Immature natural killer cell (primary cell): ENCODE results near the gene MAPK9. TPM values are rescaled to one million over a fixed set of nuclear protein-coding genes. Genes with fewer than 3 reads are reported as not detected.
"Not testable (repeated sequence)": the region's sequence is repeated elsewhere in the genome, so short reads cannot be mapped to it uniquely, and the experiment has no call there.

Experiments used
- DNase-seq, 3 donors: peaks; one replicate each; pipeline ENCODE4 v3.0.0; 2022; ENCODE audit warnings: mixed read lengths in 1 of 3
- H3K27ac Mint-ChIP-seq, 6 donors: one replicate each; pipeline ENCODE4 v1.8.0; 2020; ENCODE audit warnings: mixed read lengths in 6 of 6, mild to moderate bottlenecking in 5 of 6, inconsistent platforms in 4 of 6, moderate library complexity in 3 of 6
- H3K27me3 Mint-ChIP-seq, 3 donors: one replicate each; pipeline ENCODE4 v1.8.0; 2020 to 2021; ENCODE audit warnings: low read depth in 3 of 3, mild to moderate bottlenecking in 3 of 3, mixed read lengths in 3 of 3, moderate library complexity in 3 of 3, inconsistent platforms in 1 of 3
- H3K36me3 Mint-ChIP-seq, 3 donors: one replicate each; pipeline ENCODE4 v1.8.0; 2020; ENCODE audit warnings: mixed read lengths in 3 of 3, inconsistent platforms in 2 of 3, mild to moderate bottlenecking in 2 of 3
- H3K4me1 Mint-ChIP-seq, 2 donors: one replicate each; pipeline ENCODE4 v1.8.0; 2020; ENCODE audit warnings: inconsistent platforms in 2 of 2, mild to moderate bottlenecking in 2 of 2, mixed read lengths in 2 of 2, moderate library complexity in 1 of 2
- H3K4me3 Mint-ChIP-seq, 5 donors: one replicate each; pipeline ENCODE4 v1.8.0; 2020; ENCODE audit warnings: mild to moderate bottlenecking in 5 of 5, mixed read lengths in 5 of 5, inconsistent platforms in 3 of 5, moderate library complexity in 3 of 5
- H3K9me3 Mint-ChIP-seq, 6 donors: one replicate each; pipeline ENCODE4 v1.8.0; 2020; ENCODE audit warnings: mild to moderate bottlenecking in 6 of 6, mixed read lengths in 6 of 6, inconsistent platforms in 4 of 6, moderate library complexity in 3 of 6
- polyA plus RNA-seq, 3 donors: library from polyadenylated mRNA; unstranded; fragments of 300-500 nt; fragmentation: Illumina TruSeq; gene quantifications; one replicate each; pipeline ENCODE4 v1.2.3, GENCODE V29; 2021

The MAPK9 gene
- polyA plus RNA-seq, 3 donors from 2014 or later = 23.9 to 38.2 (median 27.6) TPM

DNA sequence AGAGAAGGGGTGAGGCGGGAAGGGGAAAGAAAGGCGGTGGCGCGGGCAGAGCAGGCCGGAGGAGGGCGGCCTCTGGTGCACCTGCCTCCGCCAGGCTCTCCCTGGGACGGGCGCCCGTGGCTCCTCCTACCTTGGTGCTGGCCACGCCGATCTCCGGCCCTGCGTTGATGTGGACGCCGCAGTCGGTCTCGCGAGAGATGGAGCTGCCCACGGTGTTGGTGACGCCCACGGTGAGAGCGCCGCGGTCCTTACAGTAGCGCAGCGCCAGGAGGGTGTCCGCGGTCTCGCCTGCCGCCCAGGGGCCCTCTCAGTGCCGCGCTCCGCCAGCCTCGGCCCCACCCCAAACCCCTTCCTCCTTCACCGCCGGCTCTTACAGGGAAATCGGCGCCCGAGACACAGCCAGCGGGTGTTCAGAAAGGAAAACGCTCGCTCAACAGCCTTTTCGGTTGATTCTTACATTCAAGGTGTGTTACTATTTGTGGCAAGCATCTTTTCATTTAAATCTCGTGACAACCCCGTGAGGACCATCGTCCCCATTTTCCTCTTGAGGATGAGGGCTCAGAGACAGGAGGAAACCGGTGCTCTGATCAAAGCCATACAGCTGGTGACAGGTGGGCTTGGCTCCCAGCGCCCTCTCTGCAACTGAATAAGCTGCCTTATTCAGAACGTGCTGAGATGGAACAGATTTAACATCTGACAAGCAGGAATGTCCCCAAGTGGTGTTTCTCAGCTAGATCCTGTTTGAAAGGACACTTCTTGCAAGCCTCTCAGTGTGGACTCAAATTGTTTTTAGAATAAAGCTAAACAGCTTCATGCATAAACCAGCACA, 22.0 kb upstream of the MAPK9 start:
- H3K36me3 Mint-ChIP-seq = no peaks in the 10 kb centered on the region
- H3K4me1 Mint-ChIP-seq = no peaks in the 10 kb centered on the region
- peak; percentile 17 to 83 (median 40) for DNase-seq
- H3K9me3 Mint-ChIP-seq = no peaks in the 10 kb centered on the region
- H3K27me3 Mint-ChIP-seq = peaks cover 2 to 10% (median 10%) of the 10 kb centered on the region in 3 donors
- peak overlapping the region in 2 of 6 donors; percentile 50 to 86 for H3K27ac Mint-ChIP-seq
- peak overlapping the region in 2 of 5 donors; percentile 70 to 73 for H3K4me3 Mint-ChIP-seq

DNA sequence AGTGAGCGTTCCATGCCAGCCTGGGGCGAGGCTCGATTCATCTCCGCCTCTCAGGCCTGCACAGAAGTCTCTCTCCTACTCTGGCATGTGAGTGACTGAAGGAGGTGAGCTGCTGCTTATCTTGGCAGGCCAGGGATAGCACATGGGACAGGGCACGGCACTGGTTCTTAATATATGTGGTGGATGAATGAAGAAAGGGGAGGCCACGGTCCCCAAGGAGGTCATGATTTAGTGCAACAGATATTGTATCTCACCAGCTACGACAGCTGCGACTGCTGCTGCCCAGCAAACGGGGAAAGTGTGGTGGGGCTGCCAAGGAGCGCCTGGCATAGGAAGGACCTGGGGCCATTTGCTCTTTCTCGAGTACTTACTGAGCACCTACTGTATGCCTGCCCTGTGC, 19.3 kb upstream of the MAPK9 start:
- Mint-ChIP-seq H3K4me3 (no peak overlapping the region), H3K4me1 (no peaks in the 10 kb centered on the region), H3K36me3 (no peaks in the 10 kb centered on the region), H3K9me3 (no peaks in the 10 kb centered on the region), H3K27me3 (peaks cover 2 to 11% (median 4%) of the 10 kb centered on the region in 3 donors), H3K27ac (no peak overlapping the region)
- DNase-seq = no peak

DNA sequence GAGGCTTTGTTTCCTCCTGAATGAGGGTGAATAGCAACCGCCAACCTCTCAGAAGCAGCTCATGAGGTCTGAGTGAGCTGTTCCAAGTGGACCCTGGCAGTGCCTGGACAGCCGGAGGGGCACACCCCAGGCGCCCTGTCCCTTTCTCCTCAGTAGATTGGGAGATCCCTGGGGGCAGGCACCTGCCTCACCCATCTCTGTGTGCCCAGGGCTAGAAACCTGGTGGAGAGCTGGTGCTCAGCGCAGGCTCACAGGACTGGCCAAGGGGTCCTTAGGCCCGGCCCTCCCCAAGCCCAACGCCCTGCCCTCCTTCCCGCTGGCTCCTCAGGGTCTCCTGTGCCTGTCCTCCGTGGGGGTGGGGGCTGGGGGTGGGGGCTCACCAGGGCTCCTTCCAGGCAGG, 14.9 kb upstream of the MAPK9 start:
- Mint-ChIP-seq H3K27ac (no peak overlapping the region), H3K9me3 (no peaks in the 10 kb centered on the region), H3K27me3 (peaks cover 4 to 7% (median 5%) of the 10 kb centered on the region in 3 donors), H3K4me1 (no peaks in the 10 kb centered on the region), H3K4me3 (no peak overlapping the region), H3K36me3 (no peaks in the 10 kb centered on the region)
- DNase-seq = no peak

DNA sequence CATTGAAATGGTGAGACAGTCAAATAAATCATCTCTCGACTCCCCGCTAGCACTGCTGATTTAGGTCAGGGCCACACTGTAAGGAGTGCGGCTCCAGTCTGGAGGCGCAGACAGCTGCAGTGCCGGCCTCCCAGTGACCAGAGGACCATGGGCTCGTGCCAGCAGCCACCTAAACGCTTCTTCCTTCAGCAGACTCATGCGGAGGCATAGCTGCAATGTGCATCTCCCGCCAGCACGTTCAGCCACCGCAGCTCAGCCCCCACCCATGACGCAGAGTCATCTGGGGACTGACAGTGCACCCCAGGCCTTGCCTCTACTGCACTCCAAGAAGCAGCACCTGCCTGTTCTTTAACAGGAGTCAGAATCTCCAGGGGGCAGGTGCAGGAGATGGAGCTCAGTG, 13.6 kb upstream of the MAPK9 start:
- H3K4me1 Mint-ChIP-seq = no peaks in the 10 kb centered on the region
- H3K4me3 Mint-ChIP-seq = no peak overlapping the region
- peaks cover 2 to 5% (median 3%) of the 10 kb centered on the region in 3 donors for H3K27me3 Mint-ChIP-seq
- H3K9me3 Mint-ChIP-seq = no peaks in the 10 kb centered on the region
- no peak overlapping the region for H3K27ac Mint-ChIP-seq
- DNase-seq = no peak
- H3K36me3 Mint-ChIP-seq = no peaks in the 10 kb centered on the region

DNA sequence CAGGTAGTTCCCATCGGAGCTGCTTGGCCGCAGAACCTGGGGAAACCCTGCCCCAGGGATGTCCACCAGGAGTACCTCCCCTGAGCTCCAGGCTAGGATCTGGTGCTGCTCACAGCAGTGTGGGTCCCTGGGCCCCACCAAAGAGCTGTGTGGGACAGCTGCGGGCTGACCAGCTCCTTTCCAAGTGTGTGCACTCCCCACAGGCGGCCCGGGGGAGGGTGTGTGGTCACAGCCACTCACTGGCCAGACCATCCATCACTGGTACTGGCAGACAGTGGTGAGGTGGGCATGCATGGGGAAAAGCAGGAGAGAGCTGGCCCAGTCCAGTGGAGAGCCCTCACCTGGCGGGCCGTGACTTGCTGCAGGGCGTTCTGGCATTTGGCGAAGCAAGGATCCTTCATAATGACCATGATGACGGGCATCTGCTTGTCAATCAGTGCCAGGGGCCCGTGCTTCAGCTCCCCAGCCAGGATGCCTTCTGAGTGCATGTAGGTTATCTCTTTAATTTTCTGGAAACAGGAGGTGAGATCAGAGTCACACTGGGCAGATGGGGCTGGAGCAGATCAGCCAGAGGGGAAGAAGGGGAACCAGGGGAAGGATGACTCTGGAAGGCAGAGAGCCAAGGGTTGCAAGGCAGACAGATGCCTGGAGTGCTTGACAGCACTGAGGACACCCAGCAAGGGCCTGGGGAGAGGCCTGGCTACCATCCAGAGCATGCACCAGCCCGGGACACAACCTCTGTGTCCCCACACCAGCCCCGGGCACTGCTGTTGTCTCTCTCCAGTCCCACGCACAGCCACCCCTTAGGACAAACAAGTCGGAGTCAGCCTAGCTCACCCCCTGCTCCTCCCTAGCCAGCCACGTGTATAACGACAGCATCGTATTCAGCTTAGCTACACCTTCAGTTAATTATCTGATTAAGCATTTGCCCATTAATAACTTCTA, 12.8 kb upstream of the MAPK9 start:
- Mint-ChIP-seq H3K9me3 (no peaks in the 10 kb centered on the region), H3K4me3 (no peak overlapping the region), H3K4me1 (no peaks in the 10 kb centered on the region), H3K27ac (no peak overlapping the region), H3K36me3 (no peaks in the 10 kb centered on the region), H3K27me3 (peaks cover 3 to 5% (median 3%) of the 10 kb centered on the region in 3 donors)
- DNase-seq = no peak

DNA sequence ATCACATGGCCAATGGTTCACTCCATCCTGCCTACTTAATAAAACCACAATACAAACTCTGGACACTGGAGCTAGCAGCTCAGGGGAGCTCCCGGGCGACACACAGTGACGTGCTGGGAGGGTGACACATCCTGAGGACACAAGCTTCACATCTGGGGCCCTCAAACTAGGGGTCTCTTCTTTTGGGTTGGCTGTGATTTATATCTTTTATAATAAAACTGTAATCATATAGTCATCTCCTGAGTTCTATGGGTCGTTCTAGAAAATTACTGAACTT, 12.1 kb upstream of the MAPK9 start:
- H3K36me3 Mint-ChIP-seq = no peaks in the 10 kb centered on the region
- no peak overlapping the region for H3K27ac Mint-ChIP-seq
- no peaks in the 10 kb centered on the region for H3K4me1 Mint-ChIP-seq
- no peak for DNase-seq
- peaks cover 3 to 5% (median 3%) of the 10 kb centered on the region in 3 donors for H3K27me3 Mint-ChIP-seq
- no peak overlapping the region for H3K4me3 Mint-ChIP-seq
- H3K9me3 Mint-ChIP-seq = no peaks in the 10 kb centered on the region

DNA sequence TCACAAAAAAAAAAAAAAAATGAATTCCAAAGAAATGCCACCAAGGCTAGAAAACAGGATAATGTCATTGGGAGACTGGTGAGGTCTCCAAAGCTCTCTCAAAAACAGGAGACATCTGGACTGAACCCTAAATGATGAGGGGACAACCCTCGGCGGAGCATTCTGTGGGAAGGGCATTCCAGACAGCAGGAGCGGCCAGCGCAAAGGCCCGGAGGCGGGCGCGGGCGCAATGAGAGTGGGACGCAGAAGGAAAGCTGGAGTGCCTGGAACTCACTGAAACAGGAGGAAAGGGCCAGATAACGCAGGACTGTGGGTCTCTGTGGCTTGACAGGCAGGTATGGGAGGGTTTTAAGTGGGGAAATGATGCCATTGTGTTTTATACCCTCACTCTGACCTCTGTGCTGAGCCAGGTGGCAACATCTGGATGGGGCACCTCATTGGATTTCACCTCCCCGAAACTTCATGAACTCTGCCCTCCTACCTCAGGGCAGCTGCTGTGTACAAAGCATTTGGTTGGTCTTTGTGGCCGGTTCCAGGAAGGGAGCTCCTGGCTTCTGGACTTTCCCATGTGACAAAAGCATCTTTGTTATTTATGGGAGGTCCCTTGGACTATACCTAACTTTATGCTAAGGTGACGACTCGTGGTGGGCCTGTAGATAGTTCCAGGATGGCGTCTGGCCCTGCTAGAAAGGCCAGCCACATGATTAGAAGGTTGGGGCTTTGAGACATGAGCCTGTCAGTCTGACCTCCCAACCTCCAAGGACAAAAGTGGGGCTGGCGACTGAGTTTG, 11.5 kb upstream of the MAPK9 start:
- no peak overlapping the region for H3K4me3 Mint-ChIP-seq
- no peak overlapping the region for H3K27ac Mint-ChIP-seq
- H3K4me1 Mint-ChIP-seq = no peaks in the 10 kb centered on the region
- no peaks in the 10 kb centered on the region for H3K9me3 Mint-ChIP-seq
- DNase-seq = no peak
- H3K36me3 Mint-ChIP-seq = no peaks in the 10 kb centered on the region
- H3K27me3 Mint-ChIP-seq = peaks cover 3 to 6% (median 4%) of the 10 kb centered on the region in 3 donors

DNA sequence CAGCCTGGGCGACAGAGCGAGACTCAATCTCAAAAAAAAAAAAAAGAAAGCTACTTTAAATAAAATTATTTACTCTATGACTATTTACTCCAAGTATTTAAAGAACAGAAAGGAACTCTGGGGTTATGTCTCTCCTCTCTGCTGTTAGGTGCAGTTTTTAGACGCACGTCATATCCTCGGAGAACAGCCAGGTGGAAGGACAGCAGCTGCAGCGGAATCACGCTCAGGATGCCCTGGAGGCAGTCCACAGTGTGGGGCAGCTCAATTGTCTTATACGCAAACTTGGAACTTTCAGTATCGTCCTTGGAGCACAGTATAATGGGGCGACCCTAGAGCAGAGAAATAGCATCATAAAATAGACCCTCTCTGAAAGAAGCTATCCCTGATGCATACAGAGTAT, 10.4 kb upstream of the MAPK9 start:
- no peak overlapping the region for H3K27ac Mint-ChIP-seq
- H3K36me3 Mint-ChIP-seq = no peaks in the 10 kb centered on the region
- no peak for DNase-seq
- H3K9me3 Mint-ChIP-seq = no peaks in the 10 kb centered on the region
- H3K4me3 Mint-ChIP-seq = no peak overlapping the region
- no peaks in the 10 kb centered on the region for H3K4me1 Mint-ChIP-seq
- peaks cover 1 to 6% (median 4%) of the 10 kb centered on the region in 3 donors for H3K27me3 Mint-ChIP-seq

DNA sequence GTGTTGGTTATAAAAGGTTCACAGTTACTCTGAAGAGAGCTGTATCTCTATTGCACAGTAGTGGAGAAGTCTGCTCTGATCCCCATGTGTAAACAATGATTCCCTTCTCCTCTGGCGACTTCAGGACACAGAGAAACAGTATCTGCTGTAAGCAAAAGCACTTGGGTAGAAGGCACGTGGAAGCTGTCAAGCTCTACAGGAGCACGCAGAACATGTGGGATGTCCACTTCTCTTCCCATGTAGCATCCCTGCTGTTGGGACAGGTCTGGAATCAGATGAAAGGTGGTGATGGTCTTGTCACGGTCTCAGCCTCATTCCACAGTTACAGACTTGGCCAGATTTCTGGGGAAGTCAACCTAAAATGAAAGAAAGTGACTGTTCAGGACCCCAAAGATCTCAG, 9.4 kb upstream of the MAPK9 start:
- Mint-ChIP-seq H3K27me3 (peaks cover 1 to 6% (median 4%) of the 10 kb centered on the region in 3 donors), H3K27ac (no peak overlapping the region)

DNA sequence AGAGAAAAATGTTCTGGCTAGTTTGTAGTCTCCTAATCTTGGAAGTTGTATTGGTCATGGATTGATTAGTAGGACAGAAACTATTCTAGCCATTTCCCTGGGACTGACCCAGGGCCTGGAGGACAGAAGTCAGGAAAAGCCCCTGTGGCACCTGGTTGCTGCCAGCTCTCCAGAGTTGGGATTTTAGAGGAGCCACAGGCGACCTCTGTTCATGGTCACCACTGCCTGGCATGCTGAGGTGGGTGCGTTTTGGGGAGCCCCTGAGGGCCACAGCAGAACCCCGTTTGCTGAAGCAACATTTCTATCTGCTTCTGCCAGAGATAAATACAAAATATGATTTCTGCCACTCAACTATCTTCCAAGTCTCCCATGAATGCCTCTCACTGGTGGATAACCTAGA, 7.6 kb upstream of the MAPK9 start:
- peaks cover 0 to 5% of the 10 kb centered on the region in 2 donors for H3K4me1 Mint-ChIP-seq
- H3K36me3 Mint-ChIP-seq = no peaks in the 10 kb centered on the region
- DNase-seq = no peak
- no peak overlapping the region for H3K4me3 Mint-ChIP-seq
- H3K9me3 Mint-ChIP-seq = no peaks in the 10 kb centered on the region
- H3K27ac Mint-ChIP-seq = no peak overlapping the region
- H3K27me3 Mint-ChIP-seq = peaks cover 1 to 3% (median 2%) of the 10 kb centered on the region in 3 donors

More for the DNA sequence above, 9.4 kb upstream of the MAPK9 start:
- peaks cover 0 to 5% of the 10 kb centered on the region in 2 donors for H3K4me1 Mint-ChIP-seq
- no peak for DNase-seq
- H3K9me3 Mint-ChIP-seq = no peaks in the 10 kb centered on the region
- H3K4me3 Mint-ChIP-seq = no peak overlapping the region
- no peaks in the 10 kb centered on the region for H3K36me3 Mint-ChIP-seq

DNA sequence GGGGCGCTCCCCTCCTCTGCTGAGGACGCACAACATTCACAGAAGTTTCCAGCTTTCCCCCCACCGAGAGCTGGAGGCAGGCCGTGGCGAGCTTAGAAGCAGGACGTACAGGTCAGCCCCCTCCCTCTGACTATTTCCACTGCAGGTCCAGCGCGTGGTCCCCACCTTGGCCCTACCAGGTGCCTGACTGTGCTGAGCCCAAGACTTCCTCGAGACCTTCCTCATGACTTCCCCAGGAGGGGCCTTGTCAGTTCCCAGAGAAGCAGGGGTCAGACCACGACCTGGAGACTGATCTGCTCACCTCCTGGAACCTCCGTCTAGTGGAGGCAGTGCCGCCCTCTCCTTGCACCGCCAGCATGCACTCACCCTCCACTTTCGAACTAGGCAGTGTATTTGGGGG, 7.1 kb upstream of the MAPK9 start:
- H3K27me3 Mint-ChIP-seq, H3K4me3 Mint-ChIP-seq, H3K9me3 Mint-ChIP-seq, H3K27ac Mint-ChIP-seq, H3K36me3 Mint-ChIP-seq, DNase-seq, H3K4me1 Mint-ChIP-seq: not testable (repeated sequence)

DNA sequence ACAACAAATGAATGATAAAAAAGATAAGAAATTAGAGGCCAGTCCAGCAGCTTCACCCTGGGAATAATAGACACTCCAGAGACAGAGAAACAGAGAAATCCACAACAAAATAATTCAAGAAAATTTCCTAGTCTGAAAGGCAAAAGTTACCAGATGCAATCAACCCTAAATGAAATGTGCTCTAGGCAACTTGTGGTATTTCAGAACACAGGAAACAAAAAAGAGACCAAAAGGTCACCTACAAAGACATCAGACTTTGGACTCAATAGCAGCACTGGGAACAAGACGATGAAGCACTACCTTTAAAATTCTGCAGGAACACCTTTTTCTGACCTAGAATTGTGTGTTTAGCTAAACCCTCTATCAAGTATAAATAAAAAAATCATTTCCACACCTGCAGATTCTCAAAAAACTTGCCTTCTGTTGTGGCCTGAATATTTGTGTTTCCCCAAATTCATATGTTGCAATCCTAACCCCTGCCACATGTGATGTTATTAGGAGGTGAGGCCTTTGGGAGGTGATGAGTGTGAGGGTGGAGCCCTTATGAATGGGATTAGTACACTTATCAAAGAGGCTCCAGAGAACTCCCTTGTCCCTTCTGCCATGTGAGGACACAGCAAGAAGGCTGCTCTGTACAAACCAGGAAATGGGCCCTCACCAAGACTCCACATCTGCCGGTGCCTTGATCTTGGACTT, 5.9 kb upstream of the MAPK9 start:
- Mint-ChIP-seq H3K36me3 (no peaks in the 10 kb centered on the region), H3K9me3 (no peaks in the 10 kb centered on the region), H3K4me1 (peaks cover 12 to 17% of the 10 kb centered on the region in 2 donors), H3K27me3 (peaks cover 7 to 11% (median 7%) of the 10 kb centered on the region in 3 donors), H3K4me3 (no peak overlapping the region), H3K27ac (peak overlapping the region in 1 of 6 donors; percentile 19)
- no peak for DNase-seq

DNA sequence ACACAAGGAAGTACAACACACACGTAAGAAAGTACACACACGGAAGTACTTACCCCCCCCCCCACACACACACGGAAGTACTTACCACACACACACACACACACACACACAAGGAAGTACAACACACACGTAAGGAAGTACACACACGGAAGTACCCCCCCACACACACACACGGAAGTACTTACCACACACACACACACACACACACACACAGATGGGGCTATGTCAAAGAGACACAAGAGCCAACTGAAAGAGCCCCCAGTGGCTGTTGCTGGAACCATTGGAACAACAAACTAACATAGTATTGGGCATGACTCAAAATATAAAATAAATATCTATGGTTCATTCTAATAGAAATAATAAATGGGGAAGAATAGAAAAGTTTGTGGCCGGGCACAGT, 4.9 kb upstream of the MAPK9 start:
- peaks cover 16 to 20% of the 10 kb centered on the region in 2 donors for H3K4me1 Mint-ChIP-seq
- DNase-seq = no peak
- peak overlapping the region in 2 of 6 donors; percentile 33 to 74 for H3K27ac Mint-ChIP-seq
- H3K4me3 Mint-ChIP-seq = peak overlapping the region in 1 of 5 donors; percentile 21
- no peaks in the 10 kb centered on the region for H3K36me3 Mint-ChIP-seq
- no peaks in the 10 kb centered on the region for H3K9me3 Mint-ChIP-seq
- peaks cover 10 to 14% (median 11%) of the 10 kb centered on the region in 3 donors for H3K27me3 Mint-ChIP-seq
